ENCODE measurements around the gene RAP2A. TPM values are rescaled to one million over a fixed set of nuclear protein-coding genes. Genes with fewer than 3 reads are reported as not detected.

RAP2A gene
- total RNA-seq, 2 donors from 2014 or later, result 7.5 to 11.6 TPM

- Histone ChIP-seq H3K4me1 (replicated peaks) (no peaks in the 10 kb centered on the region), H3K27ac (no peak overlapping the region), H3K27me3 (replicated peaks; ENCODE audit: insufficient read depth) (no peaks in the 10 kb centered on the region), H3K9me3 (no peaks in the 10 kb centered on the region), H3K36me3 (no peaks in the 10 kb centered on the region), H3K4me3 (no peak overlapping the region)
- TF ChIP-seq POLR2A (IDR thresholded peaks at IDR 0.05) (no peak), POLR2AphosphoS5 (IDR thresholded peaks at IDR 0.05) (no peak)
- TF ChIP-seq, protein P1, sequence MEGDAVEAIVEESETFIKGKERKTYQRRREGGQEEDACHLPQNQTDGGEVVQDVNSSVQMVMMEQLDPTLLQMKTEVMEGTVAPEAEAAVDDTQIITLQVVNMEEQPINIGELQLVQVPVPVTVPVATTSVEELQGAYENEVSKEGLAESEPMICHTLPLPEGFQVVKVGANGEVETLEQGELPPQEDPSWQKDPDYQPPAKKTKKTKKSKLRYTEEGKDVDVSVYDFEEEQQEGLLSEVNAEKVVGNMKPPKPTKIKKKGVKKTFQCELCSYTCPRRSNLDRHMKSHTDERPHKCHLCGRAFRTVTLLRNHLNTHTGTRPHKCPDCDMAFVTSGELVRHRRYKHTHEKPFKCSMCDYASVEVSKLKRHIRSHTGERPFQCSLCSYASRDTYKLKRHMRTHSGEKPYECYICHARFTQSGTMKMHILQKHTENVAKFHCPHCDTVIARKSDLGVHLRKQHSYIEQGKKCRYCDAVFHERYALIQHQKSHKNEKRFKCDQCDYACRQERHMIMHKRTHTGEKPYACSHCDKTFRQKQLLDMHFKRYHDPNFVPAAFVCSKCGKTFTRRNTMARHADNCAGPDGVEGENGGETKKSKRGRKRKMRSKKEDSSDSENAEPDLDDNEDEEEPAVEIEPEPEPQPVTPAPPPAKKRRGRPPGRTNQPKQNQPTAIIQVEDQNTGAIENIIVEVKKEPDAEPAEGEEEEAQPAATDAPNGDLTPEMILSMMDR (IDR thresholded peaks at IDR 0.05), result no peak
- no peak for DNase-seq (ENCODE audit: low spot score)
- intact Hi-C loops (cut with DNase I), result no loop called here
Measured at GRCh38 chr13:97477844-97478243, 43.9 kb downstream of the RAP2A start.

GRCh38 chr13:97478247-97478646 is 44.3 kb downstream of the RAP2A start:
- Histone ChIP-seq H3K27me3 (replicated peaks; ENCODE audit: insufficient read depth) (no peaks in the 10 kb centered on the region), H3K9me3 (no peaks in the 10 kb centered on the region), H3K4me1 (replicated peaks) (no peaks in the 10 kb centered on the region), H3K27ac (no peak overlapping the region), H3K36me3 (no peaks in the 10 kb centered on the region), H3K4me3 (no peak overlapping the region)
- DNase-seq (ENCODE audit: low spot score), result no peak
- WGBS, result 89% methylated on average over 2 of the region's 2 CpGs
- TF ChIP-seq POLR2AphosphoS5 (IDR thresholded peaks at IDR 0.05), result no peak
- no peak for TF ChIP-seq POLR2A (IDR thresholded peaks at IDR 0.05)
- TF ChIP-seq, protein P1 (IDR thresholded peaks at IDR 0.05), result no peak
- intact Hi-C loops (cut with DNase I), result no loop called here

GRCh38 chr13:97483465-97483864 is 49.5 kb downstream of the RAP2A start:
- no peak overlapping the region for H3K4me3 ChIP-seq
- no peaks in the 10 kb centered on the region for H3K27me3 ChIP-seq (replicated peaks; ENCODE audit: insufficient read depth)
- intact Hi-C loops (cut with DNase I), result no loop called here
- DNase-seq (ENCODE audit: low spot score), result no peak
- no peaks in the 10 kb centered on the region for H3K4me1 ChIP-seq (replicated peaks)
- WGBS, result 82% methylated on average over 1 of the region's 1 CpG
- H3K9me3 ChIP-seq, result no peaks in the 10 kb centered on the region
- no peaks in the 10 kb centered on the region for H3K36me3 ChIP-seq
- H3K27ac ChIP-seq, result no peak overlapping the region
- TF ChIP-seq, protein P1 (IDR thresholded peaks at IDR 0.05), result no peak
- TF ChIP-seq POLR2AphosphoS5 (IDR thresholded peaks at IDR 0.05), result no peak
- no peak for TF ChIP-seq POLR2A (IDR thresholded peaks at IDR 0.05)

- TF ChIP-seq POLR2A (IDR thresholded peaks at IDR 0.05) (no peak), POLR2AphosphoS5 (IDR thresholded peaks at IDR 0.05) (no peak)
- TF ChIP-seq, protein P1 (IDR thresholded peaks at IDR 0.05), result no peak
- intact Hi-C loops (cut with DNase I), result no loop called here
- DNase-seq (ENCODE audit: low spot score), result no peak
- Histone ChIP-seq H3K27ac (no peak overlapping the region), H3K4me3 (no peak overlapping the region), H3K9me3 (no peaks in the 10 kb centered on the region), H3K36me3 (no peaks in the 10 kb centered on the region), H3K27me3 (replicated peaks; ENCODE audit: insufficient read depth) (no peaks in the 10 kb centered on the region), H3K4me1 (replicated peaks) (no peaks in the 10 kb centered on the region)
- WGBS, result 50% methylated on average over 2 of the region's 2 CpGs
Measured at GRCh38 chr13:97484301-97484700, 50.3 kb downstream of the RAP2A start.

- no peaks in the 10 kb centered on the region for H3K27me3 ChIP-seq (replicated peaks; ENCODE audit: insufficient read depth)
- intact Hi-C loops (cut with DNase I), result no loop called here
- TF ChIP-seq, protein P1 (IDR thresholded peaks at IDR 0.05), result no peak
- TF ChIP-seq POLR2A (IDR thresholded peaks at IDR 0.05) (no peak), POLR2AphosphoS5 (IDR thresholded peaks at IDR 0.05) (no peak)
- H3K27ac ChIP-seq, result no peak overlapping the region
- H3K4me1 ChIP-seq (replicated peaks), result no peaks in the 10 kb centered on the region
- no peak overlapping the region for H3K4me3 ChIP-seq
- no peaks in the 10 kb centered on the region for H3K36me3 ChIP-seq
- no peak for DNase-seq (ENCODE audit: low spot score)
- H3K9me3 ChIP-seq, result no peaks in the 10 kb centered on the region
- WGBS, result 94% methylated on average over 1 of the region's 1 CpG
Measured at GRCh38 chr13:97485320-97485719, 51.4 kb downstream of the RAP2A start.

Measured in prostate gland (tissue), 2 donors.